ENCODE measurements around the gene ITGA6.

GRCh38 chr2:172467382-172467781 lies 40.0 kb downstream of the ITGA6 start:
- TF ChIP-seq, protein P1, sequence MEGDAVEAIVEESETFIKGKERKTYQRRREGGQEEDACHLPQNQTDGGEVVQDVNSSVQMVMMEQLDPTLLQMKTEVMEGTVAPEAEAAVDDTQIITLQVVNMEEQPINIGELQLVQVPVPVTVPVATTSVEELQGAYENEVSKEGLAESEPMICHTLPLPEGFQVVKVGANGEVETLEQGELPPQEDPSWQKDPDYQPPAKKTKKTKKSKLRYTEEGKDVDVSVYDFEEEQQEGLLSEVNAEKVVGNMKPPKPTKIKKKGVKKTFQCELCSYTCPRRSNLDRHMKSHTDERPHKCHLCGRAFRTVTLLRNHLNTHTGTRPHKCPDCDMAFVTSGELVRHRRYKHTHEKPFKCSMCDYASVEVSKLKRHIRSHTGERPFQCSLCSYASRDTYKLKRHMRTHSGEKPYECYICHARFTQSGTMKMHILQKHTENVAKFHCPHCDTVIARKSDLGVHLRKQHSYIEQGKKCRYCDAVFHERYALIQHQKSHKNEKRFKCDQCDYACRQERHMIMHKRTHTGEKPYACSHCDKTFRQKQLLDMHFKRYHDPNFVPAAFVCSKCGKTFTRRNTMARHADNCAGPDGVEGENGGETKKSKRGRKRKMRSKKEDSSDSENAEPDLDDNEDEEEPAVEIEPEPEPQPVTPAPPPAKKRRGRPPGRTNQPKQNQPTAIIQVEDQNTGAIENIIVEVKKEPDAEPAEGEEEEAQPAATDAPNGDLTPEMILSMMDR (IDR thresholded peaks at IDR 0.05): no peak
- TF ChIP-seq ZFX (IDR thresholded peaks at IDR 0.05; ENCODE audit: borderline replicate concordance): no peak

Measured in 22Rv1 (cell line).